ENCODE results near the gene COL15A1. TPM values are rescaled to one million over a fixed set of nuclear protein-coding genes. Genes with fewer than 3 reads are reported as not detected.

COL15A1 gene
- total RNA-seq, 1 donor from 2014 or later: 15.0 TPM

DNA sequence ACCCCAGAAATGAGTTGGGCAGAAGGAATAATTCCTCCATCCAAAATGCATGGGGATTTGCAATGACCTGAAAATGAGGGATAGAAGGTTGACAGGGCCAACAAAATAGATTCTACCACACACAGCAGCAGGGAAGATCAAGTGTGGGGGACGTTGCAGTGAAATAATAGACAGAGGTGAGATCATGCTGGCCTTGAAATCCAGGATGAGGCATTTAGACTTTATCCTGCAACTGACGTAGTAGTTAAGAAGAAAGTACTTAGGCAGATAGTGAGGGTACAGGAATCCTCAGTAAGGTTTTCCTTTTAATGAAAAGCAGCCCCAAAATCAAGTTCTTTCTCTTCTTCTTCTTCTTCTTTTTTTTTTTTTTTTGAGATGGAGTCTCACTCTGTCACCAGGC lies 129.6 kb downstream of the COL15A1 start:
- intact Hi-C loops (cut with DNase I): no loop called here
- no peak for DNase-seq (ENCODE audit: extremely low spot score in 2 of 2)
- no peaks in the 10 kb centered on the region for H3K9me3 ChIP-seq
- TF ChIP-seq POLR2AphosphoS5 (IDR thresholded peaks at IDR 0.05; ENCODE audit: insufficient read depth in 1 of 2, low read depth in 1 of 2): no peak
- no peak for TF ChIP-seq CTCF (IDR thresholded peaks at IDR 0.05)
- TF ChIP-seq POLR2A (IDR thresholded peaks at IDR 0.05): no peak
- peaks cover 8% of the 10 kb centered on the region for H3K4me1 ChIP-seq
- H3K36me3 ChIP-seq: no peaks in the 10 kb centered on the region
- no peak overlapping the region for H3K4me3 ChIP-seq
- H3K27me3 ChIP-seq: no peaks in the 10 kb centered on the region
- no peak overlapping the region for H3K27ac ChIP-seq

GRCh38 chr9:99073985-99074901 lies 130.5 kb downstream of the COL15A1 start:
- no peak for TF ChIP-seq CTCF (IDR thresholded peaks at IDR 0.05)
- TF ChIP-seq POLR2AphosphoS5 (IDR thresholded peaks at IDR 0.05; ENCODE audit: insufficient read depth in 1 of 2, low read depth in 1 of 2): no peak
- no peak for TF ChIP-seq POLR2A (IDR thresholded peaks at IDR 0.05)
- H3K27me3 ChIP-seq: no peaks in the 10 kb centered on the region
- H3K9me3 ChIP-seq: no peaks in the 10 kb centered on the region
- intact Hi-C loops (cut with DNase I): no loop called here
- H3K4me1 ChIP-seq: peaks cover 8% of the 10 kb centered on the region
- H3K4me3 ChIP-seq: no peak overlapping the region
- H3K36me3 ChIP-seq: no peaks in the 10 kb centered on the region
- DNase-seq (ENCODE audit: extremely low spot score in 2 of 2): peak in 1 of 2 donors; percentile 16
- H3K27ac ChIP-seq: no peak overlapping the region

- Histone ChIP-seq H3K27me3 (no peaks in the 10 kb centered on the region), H3K4me3 (no peak overlapping the region), H3K4me1 (peaks cover 8% of the 10 kb centered on the region), H3K27ac (no peak overlapping the region), H3K9me3 (no peaks in the 10 kb centered on the region), H3K36me3 (no peaks in the 10 kb centered on the region)
- TF ChIP-seq CTCF (IDR thresholded peaks at IDR 0.05): no peak
- intact Hi-C loops (cut with DNase I): no loop called here
- no peak for DNase-seq (ENCODE audit: extremely low spot score in 2 of 2)
Observed at GRCh38 chr9:99074902-99075245, 131.2 kb downstream of the COL15A1 start.

- H3K36me3 ChIP-seq: no peaks in the 10 kb centered on the region
- intact Hi-C loops (cut with DNase I): no loop called here
- TF ChIP-seq POLR2AphosphoS5 (IDR thresholded peaks at IDR 0.05; ENCODE audit: insufficient read depth in 1 of 2, low read depth in 1 of 2): no peak
- no peak for TF ChIP-seq POLR2A (IDR thresholded peaks at IDR 0.05)
- no peak overlapping the region for H3K4me3 ChIP-seq
- H3K27ac ChIP-seq: no peak overlapping the region
- peak in 1 of 2 donors; percentile 79 for DNase-seq (ENCODE audit: extremely low spot score in 2 of 2)
- peaks cover 8% of the 10 kb centered on the region for H3K4me1 ChIP-seq
- H3K9me3 ChIP-seq: no peaks in the 10 kb centered on the region
- H3K27me3 ChIP-seq: no peaks in the 10 kb centered on the region
Observed at GRCh38 chr9:99075246-99075912, 131.7 kb downstream of the COL15A1 start.

DNA sequence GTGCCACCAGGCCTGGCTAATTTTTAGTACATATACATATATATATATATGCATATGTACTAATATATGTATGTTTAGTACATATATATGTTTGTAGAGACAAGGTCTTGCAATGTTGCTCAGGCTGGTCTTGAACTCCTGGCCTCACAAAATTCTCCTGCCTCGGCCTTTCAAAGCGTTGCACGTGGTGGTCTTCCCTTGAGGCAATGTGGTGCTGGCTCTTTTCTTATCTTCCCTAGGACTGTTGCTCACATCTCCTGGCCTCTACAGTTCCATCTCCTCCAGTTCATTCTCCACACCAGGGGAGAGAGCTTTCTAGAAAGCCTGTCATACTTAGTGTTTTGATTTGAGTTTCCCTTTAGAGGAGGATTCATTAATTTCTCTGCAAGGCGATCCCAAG lies 132.3 kb downstream of the COL15A1 start:
- Histone ChIP-seq H3K27ac (no peak overlapping the region), H3K4me1 (peaks cover 8% of the 10 kb centered on the region), H3K36me3 (no peaks in the 10 kb centered on the region), H3K9me3 (no peaks in the 10 kb centered on the region), H3K4me3 (no peak overlapping the region), H3K27me3 (no peaks in the 10 kb centered on the region)
- DNase-seq (ENCODE audit: extremely low spot score in 2 of 2): peak in 1 of 2 donors; percentile 20
- TF ChIP-seq POLR2A (IDR thresholded peaks at IDR 0.05): no peak
- no peak for TF ChIP-seq POLR2AphosphoS5 (IDR thresholded peaks at IDR 0.05; ENCODE audit: insufficient read depth in 1 of 2, low read depth in 1 of 2)
- TF ChIP-seq CTCF (IDR thresholded peaks at IDR 0.05): no peak
- intact Hi-C loops (cut with DNase I): no loop called here
